Vagina (tissue), 2 donors: ENCODE results near the gene MRPL33. TPM values are rescaled to one million over a fixed set of nuclear protein-coding genes. Genes with fewer than 3 reads are reported as not detected.

Experiments used
- DNase-seq, 2 donors: peaks; one replicate each; pipeline ENCODE4 v3.0.0-alpha.2; 2017; ENCODE audit errors: extremely low spot score in 2 of 2
- H3K27ac ChIP-seq: fragments of 200-600 bp; sonication (generic); one replicate; pipeline ENCODE4 v1.5.1; 2019
- H3K27me3 ChIP-seq: fragments of 200-600 bp; sonication (generic); one replicate; pipeline ENCODE4 v1.5.1; 2019
- H3K36me3 ChIP-seq, 2 donors: fragments of 200-600 bp; sonication (generic); one replicate each; pipeline ENCODE4 v1.5.1; 2017 to 2019
- H3K4me1 ChIP-seq: fragments of 200-600 bp; sonication (generic); one replicate; pipeline ENCODE4 v1.5.1; 2019
- H3K4me3 ChIP-seq, 2 donors: fragments of 200-600 bp; sonication (generic); 1 replicate in 1 of 2; 2 replicates in 1 of 2; pipeline ENCODE4 v1.5.1; 2016 to 2019
- H3K9me3 ChIP-seq: fragments of 200-600 bp; sonication (generic); one replicate; pipeline ENCODE4 v1.5.1; 2019
- CTCF ChIP-seq, 3 experiments: fragments of 450-650 bp in 2 of 3; fragments of 200-600 bp in 1 of 3; sonication (generic) in 1 of 3; IDR thresholded peaks; one replicate each; pipeline ENCODE4 v1.5.1; 2017 to 2019; ENCODE audit warnings: antibody characterized with exemption in 3 of 3, mild to moderate bottlenecking in 2 of 3, moderate library complexity in 2 of 3
- POLR2A ChIP-seq, 2 donors: fragments of 450-650 bp; IDR thresholded peaks; one replicate each; pipeline ENCODE4 v1.6.1; 2017; ENCODE audit warnings: antibody characterized with exemption in 2 of 2, mild to moderate bottlenecking in 2 of 2, moderate library complexity in 2 of 2
- POLR2AphosphoS5 ChIP-seq, 2 donors: sonication (generic); formaldehyde crosslinking; IDR thresholded peaks; one replicate each; pipeline ENCODE4 v1.9.0; 2017; ENCODE audit warnings: antibody characterized with exemption in 2 of 2, mild to moderate bottlenecking in 2 of 2, low read depth in 1 of 2; ENCODE audit not compliant: insufficient read depth in 1 of 2
- intact Hi-C: fragments of 100-400 bp; cut with DNase I; formaldehyde crosslinking; loops from one replicate; pipeline ENCODE4 v1.15.1; 2023
- total RNA-seq: library from RNA; depleted of rRNA; stranded (reverse); fragments of >200 nt; gene quantifications from one replicate; pipeline ENCODE4 v1.2.3, GENCODE V29; 2016

Gene MRPL33
- total RNA-seq, 1 donor from 2014 or later = 87.7 TPM

- intact Hi-C loops = no loop called here
- H3K4me1 ChIP-seq = peaks cover 39% of the 10 kb centered on the region
Measured at GRCh38 chr2:27776696-27777095, 5.2 kb downstream of the MRPL33 start.

GRCh38 chr2:27779417-27780055 is 8.0 kb downstream of the MRPL33 start:
- peaks cover 18% of the 10 kb centered on the region for H3K4me1 ChIP-seq
- H3K36me3 ChIP-seq = peaks cover 0 to 8% of the 10 kb centered on the region in 2 donors
- no peaks in the 10 kb centered on the region for H3K9me3 ChIP-seq
- no peak overlapping the region for H3K4me3 ChIP-seq
- no peaks in the 10 kb centered on the region for H3K27me3 ChIP-seq
- DNase-seq = no peak
- H3K27ac ChIP-seq = peak overlapping the region; percentile 73
- peak in 1 of 2 donors; percentile 87 for TF ChIP-seq POLR2AphosphoS5 (IDR thresholded peaks at IDR 0.05; ENCODE audit: insufficient read depth in 1 of 2, low read depth in 1 of 2)
- TF ChIP-seq POLR2A (IDR thresholded peaks at IDR 0.05) = no peak
- intact Hi-C loops = no loop called here

More at GRCh38 chr2:27776696-27777095, 5.2 kb downstream of the MRPL33 start:
- Histone ChIP-seq H3K36me3 (no peaks in the 10 kb centered on the region), H3K27ac (peak overlapping the region; percentile 54), H3K4me3 (no peak overlapping the region), H3K27me3 (no peaks in the 10 kb centered on the region), H3K9me3 (no peaks in the 10 kb centered on the region)
- no peak for DNase-seq
- TF ChIP-seq POLR2A (IDR thresholded peaks at IDR 0.05) = no peak
- TF ChIP-seq POLR2AphosphoS5 (IDR thresholded peaks at IDR 0.05; ENCODE audit: insufficient read depth in 1 of 2, low read depth in 1 of 2) = no peak
- TF ChIP-seq CTCF (IDR thresholded peaks at IDR 0.05) = no peak

- DNase-seq = no peak
- Histone ChIP-seq H3K9me3 (no peaks in the 10 kb centered on the region), H3K4me1 (peaks cover 5% of the 10 kb centered on the region), H3K36me3 (peaks cover 0 to 8% of the 10 kb centered on the region in 2 donors), H3K4me3 (no peak overlapping the region), H3K27me3 (no peaks in the 10 kb centered on the region), H3K27ac (no peak overlapping the region)
- intact Hi-C loops = no loop called here
- no peak for TF ChIP-seq POLR2AphosphoS5 (IDR thresholded peaks at IDR 0.05; ENCODE audit: insufficient read depth in 1 of 2, low read depth in 1 of 2)
- TF ChIP-seq CTCF (IDR thresholded peaks at IDR 0.05) = no peak
- no peak for TF ChIP-seq POLR2A (IDR thresholded peaks at IDR 0.05)
Measured at GRCh38 chr2:27781496-27781895, 10.0 kb downstream of the MRPL33 start.

GRCh38 chr2:27782701-27783100 is 11.2 kb downstream of the MRPL33 start:
- no peak for DNase-seq
- H3K4me3 ChIP-seq = no peak overlapping the region
- TF ChIP-seq POLR2AphosphoS5 (IDR thresholded peaks at IDR 0.05; ENCODE audit: insufficient read depth in 1 of 2, low read depth in 1 of 2) (no peak), POLR2A (IDR thresholded peaks at IDR 0.05) (no peak), CTCF (IDR thresholded peaks at IDR 0.05) (no peak)
- H3K9me3 ChIP-seq = no peaks in the 10 kb centered on the region
- H3K36me3 ChIP-seq = peaks cover 0 to 8% of the 10 kb centered on the region in 2 donors
- intact Hi-C loops = no loop called here
- H3K4me1 ChIP-seq = no peaks in the 10 kb centered on the region
- H3K27ac ChIP-seq = no peak overlapping the region
- no peaks in the 10 kb centered on the region for H3K27me3 ChIP-seq

GRCh38 chr2:27790796-27791195 is 19.3 kb downstream of the MRPL33 start:
- H3K4me3 ChIP-seq = no peak overlapping the region
- TF ChIP-seq CTCF (IDR thresholded peaks at IDR 0.05) (no peak), POLR2AphosphoS5 (IDR thresholded peaks at IDR 0.05; ENCODE audit: insufficient read depth in 1 of 2, low read depth in 1 of 2) (no peak)
- no peaks in the 10 kb centered on the region for H3K4me1 ChIP-seq
- no peaks in the 10 kb centered on the region for H3K36me3 ChIP-seq
- no peaks in the 10 kb centered on the region for H3K27me3 ChIP-seq
- intact Hi-C loops = no loop called here
- no peaks in the 10 kb centered on the region for H3K9me3 ChIP-seq
- no peak overlapping the region for H3K27ac ChIP-seq
- no peak for DNase-seq
